Raji (cell line): ENCODE results near the gene SNAI1.

Source experiments
- POLR2A ChIP-seq: IDR thresholded peaks from 2 replicates; pipeline ENCODE4 v1.6.1; 2011; ENCODE audit warnings: low read depth, low read length, control low read depth; ENCODE audit not compliant: insufficient read depth

SNAI1 gene

DNA sequence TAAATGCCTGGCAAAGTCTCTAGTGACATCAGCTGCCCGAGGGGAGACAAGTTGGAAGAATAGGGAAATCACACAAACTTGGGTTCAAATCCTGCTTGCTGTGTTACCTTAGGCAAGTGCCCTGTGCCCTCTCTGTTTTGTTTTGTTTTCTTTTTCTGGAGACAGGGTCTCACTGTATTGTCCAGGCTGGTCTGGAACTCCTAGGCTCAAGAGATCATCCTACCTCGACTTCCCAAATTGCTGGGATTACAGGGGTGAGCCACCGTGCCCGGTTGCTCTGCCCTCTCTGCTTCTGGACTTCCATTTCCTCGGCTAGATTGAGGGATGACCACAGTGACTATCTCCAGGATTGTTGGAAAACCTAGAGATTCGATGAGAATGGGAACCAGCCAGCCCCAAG, 55.4 kb downstream of the SNAI1 start:
- TF ChIP-seq POLR2A, result no peak
